HG03108 (cell line): ENCODE data around the gene SMARCE1.

Experiments
- ATAC-seq: cut with Tn5 transposase; IDR thresholded peaks from one replicate; pipeline ENCODE4 v1.9.1; 2021; ENCODE audit warnings: moderate library complexity; ENCODE audit not compliant: unreplicated experiment

Gene SMARCE1

GRCh38 chr17:40647624-40648383 is at the start of gene SMARCE1:
Gene SMARCE1 (minus strand): TSS chr17:40647818. CDS start chr17:40645802, 2,016 bp downstream.
- ATAC-seq: peak; percentile 51

DNA sequence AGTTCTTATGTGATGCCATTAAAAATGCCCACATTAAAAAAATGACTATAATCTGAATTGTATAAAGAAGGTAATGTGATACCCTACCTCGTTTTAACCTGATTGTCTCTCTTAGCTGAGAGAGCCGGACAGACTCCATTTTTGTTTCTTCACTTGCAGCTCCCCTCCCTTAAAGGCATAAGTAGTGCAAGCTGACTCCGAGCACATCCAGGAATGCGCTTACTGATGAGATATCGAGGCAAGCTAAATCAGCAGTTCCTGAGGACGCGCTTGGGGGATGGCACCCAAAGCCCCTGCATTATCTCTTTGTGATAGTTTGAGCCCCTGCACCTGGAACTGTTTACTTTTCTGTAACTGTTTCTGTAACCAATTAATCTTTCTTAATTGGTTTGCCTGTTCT is 49.7 kb upstream of the SMARCE1 start:
- ATAC-seq: no peak

GRCh38 chr17:40696651-40697072 is 49.0 kb upstream of the SMARCE1 start:
- no peak for ATAC-seq

DNA sequence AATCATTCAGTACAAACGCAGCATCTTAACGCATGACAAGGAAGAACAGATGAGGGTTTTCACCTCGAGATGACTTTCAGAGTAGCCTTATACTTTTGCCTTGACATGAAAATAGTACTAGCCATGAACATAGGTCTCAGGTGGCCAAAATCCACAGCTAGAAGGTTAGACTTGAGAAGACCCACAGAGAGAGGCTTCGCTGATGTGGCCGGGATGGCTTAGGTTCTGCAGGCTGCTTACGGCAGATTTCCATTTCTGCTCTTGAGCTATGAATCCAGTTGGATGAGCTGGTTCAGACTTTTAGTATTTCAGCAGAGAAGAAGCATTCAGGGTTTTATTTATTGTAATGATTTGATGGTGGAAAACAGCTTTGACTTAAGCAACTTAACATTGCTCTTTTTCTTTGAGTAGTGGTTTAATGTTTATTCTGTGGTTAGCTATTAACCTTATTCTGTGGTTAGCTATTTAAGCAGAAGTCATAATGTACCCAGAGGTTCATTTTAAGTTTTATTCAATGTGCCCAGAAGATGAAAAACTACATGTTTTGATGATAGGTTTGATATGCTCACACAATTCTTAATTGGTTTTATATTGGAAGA is 48.4 kb upstream of the SMARCE1 start:
- no peak for ATAC-seq

- ATAC-seq: no peak
These were observed 47.0 kb upstream of the SMARCE1 start for GRCh38 chr17:40694584-40694983.

DNA sequence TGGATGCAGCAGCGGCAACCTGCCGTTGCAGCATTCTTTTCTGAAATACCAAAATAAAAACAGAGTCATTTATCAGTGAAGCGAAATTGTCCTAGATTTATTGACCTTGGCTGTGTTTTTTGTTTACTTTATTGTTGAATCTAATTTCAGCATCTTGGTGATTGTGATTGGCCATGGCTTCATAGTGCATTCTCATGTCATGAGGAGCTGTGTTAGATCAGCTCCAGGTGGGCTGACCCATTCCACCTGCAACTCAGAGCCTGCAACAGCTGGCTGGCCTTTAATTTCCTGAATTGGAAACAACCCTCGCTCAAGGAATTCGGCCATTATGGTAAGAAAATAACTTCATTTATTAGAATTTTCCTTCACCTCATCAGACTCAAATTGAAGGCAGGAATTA is 39.5 kb upstream of the SMARCE1 start:
- ATAC-seq: no peak

- ATAC-seq: no peak
These were observed 38.6 kb upstream of the SMARCE1 start for GRCh38 chr17:40686192-40686591.

DNA sequence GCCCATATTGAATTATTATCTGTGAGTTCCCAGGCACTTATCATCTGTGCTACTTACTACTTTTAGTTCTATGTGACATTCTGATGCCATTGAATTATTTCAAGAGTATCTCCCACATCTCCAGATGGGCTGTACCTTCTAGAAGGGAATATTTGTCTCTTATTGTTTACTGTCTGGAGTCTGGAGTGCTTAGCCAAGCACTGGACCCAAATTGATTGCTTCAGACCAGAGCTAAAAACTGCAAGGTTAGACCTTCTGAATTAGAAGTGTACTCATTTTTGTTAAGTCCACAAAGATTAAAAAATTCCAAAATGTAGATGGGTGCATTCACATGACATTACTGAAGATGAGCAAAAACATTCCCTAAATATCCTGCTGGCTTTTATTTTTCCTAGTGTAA is 33.4 kb upstream of the SMARCE1 start:
- no peak for ATAC-seq

DNA sequence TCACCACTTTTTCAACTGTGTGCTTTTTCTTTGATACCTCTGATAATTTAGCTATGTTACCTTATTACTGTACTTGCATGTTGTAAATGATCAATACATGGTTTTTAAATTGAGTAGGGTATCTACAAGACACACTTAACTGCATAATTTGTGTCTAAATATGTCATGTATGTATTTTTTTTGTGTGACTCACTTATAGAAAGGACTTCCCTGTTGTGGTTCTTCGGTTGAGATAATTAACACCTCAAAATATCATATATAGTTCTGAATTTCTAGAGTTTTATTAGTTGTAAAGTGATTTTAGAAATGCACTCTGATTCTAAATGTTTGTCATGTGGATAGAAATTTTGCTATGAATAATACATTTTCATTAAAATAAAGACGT is 31.9 kb upstream of the SMARCE1 start:
- no peak for ATAC-seq

GRCh38 chr17:40678902-40679522 is 31.4 kb upstream of the SMARCE1 start:
- no peak for ATAC-seq

DNA sequence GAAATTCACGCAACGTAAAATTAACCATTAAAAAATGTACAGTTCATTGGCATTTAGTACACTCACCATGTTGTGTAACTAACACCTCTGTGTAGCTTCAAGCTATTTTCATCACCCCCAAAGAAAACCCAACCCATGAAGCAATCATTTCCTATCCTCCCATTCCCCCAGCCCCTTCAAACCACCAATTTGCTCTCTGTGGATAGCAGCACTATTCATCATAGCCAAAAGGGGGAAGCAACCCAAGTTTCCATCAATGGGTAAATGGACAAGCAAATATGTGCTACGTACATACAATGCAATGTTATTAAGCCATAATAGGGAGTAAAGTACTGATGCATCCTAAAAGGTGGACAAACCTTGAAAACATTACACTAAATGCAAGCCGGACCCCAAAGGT is 28.3 kb upstream of the SMARCE1 start:
- ATAC-seq: no peak

DNA sequence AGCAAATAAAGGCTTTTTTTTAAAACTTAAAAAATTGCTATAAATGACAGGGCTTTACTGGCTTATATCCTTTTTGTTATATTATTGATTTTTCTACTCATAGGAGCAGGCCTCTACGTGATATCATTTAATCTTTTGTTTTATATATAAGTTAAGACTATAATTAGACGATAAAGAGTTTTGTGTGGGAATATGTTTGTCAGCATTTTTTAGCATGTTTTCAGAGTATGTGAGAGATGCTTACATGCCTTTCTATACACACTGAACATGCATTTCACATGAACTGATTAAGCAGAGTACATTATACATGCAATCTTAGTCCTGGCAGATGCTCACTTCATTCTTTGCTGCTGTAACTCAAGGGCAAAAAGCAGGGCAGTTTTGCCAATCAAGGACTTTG is 25.0 kb upstream of the SMARCE1 start:
- no peak for ATAC-seq

- ATAC-seq: no peak
These were observed 23.7 kb upstream of the SMARCE1 start for GRCh38 chr17:40671282-40671681.

GRCh38 chr17:40666331-40666730 is 18.7 kb upstream of the SMARCE1 start:
- no peak for ATAC-seq

GRCh38 chr17:40664582-40665333 is 17.1 kb upstream of the SMARCE1 start, which contains the start of gene KRT222:
Gene KRT222 (minus strand): TSS chr17:40665177. CDS start chr17:40665099, 78 bp downstream.
- no peak for ATAC-seq

GRCh38 chr17:40663252-40663651 is 15.6 kb upstream of the SMARCE1 start:
- ATAC-seq: no peak

DNA sequence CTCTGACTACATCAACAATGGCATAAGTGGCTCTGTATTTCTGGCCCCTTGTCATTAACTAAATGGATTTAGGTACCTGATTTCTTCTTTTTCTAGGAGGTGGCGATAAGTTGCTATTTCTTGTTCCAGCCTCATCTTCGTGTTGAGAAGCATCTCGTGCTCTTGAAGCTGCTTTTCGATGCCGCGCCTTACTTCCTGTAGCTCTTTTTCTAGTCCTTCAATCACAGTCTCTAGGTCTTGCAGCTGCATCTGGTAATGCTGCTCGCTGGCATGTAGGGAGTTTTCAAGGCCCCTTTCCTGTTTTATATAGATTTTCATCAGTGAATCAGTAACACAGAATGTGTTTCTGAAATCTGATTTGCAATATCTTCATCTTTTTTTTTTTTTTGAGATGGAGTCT is 12.3 kb upstream of the SMARCE1 start:
- no peak for ATAC-seq

DNA sequence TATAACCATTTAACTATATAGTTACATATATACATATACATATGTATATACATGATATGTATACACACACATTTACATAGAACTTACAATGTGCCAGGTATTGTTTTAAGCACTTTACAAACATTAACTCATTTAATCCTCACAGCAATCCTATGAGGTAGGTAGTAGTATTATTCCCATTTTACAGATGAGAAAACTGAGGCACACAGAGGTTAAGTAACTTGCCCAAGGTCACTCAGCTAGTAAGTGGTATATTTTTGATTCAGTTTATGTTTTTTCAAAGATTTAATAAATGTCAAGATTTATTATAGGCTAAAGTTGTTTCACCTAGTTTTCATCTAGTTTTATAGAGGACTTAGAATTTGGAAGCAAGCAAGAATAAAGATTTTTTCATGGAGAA is 10.8 kb upstream of the SMARCE1 start:
- ATAC-seq: no peak

- ATAC-seq: no peak
These were observed 4.3 kb upstream of the SMARCE1 start for GRCh38 chr17:40651939-40652338.

DNA sequence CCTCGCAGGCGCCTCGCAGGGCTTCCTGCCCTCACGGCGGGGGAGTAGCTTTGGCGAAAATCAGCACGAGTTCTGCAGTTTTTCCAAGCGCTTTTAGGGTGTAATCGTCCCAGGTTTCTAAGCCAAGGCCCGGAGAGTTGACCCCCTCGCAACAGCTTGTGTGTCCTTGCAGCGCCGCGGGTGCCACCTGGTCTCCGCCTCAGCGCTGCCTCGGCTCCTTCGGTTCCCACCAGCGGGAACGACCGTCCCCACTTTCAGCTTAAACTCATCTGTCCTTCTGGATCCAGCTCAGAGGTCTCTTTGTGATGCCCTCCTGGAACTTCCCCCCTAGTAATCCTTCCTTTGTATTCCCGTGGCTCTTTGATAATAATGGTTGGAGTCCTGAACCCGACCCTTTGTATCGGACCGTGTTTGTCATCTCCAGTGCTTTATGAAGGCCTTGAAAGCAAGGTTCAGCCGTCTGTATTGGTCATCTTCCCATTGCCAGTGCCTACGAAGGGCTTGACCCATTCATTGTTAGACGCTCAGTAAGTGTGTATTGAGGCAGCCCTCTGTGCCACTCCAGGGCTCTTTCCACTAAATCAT is 858 bp upstream of the SMARCE1 start:
- ATAC-seq: peak; percentile 10
